NB4 (cell line): ENCODE measurements around the gene ARID4A.

Source experiments
- CTCF ChIP-seq: IDR thresholded peaks from one replicate; pipeline ENCODE4 v1.5.1; 2012; ENCODE audit warnings: low read depth, low read length
- MAX ChIP-seq: IDR thresholded peaks from 2 replicates; pipeline ENCODE4 v1.6.1; 2011; ENCODE audit warnings: low read depth, low read length
- POLR2A ChIP-seq: IDR thresholded peaks from 2 replicates; pipeline ENCODE4 v1.6.1; 2011; ENCODE audit warnings: mild to moderate bottlenecking; ENCODE audit not compliant: insufficient read length; ENCODE audit errors: extremely low read depth

DNA sequence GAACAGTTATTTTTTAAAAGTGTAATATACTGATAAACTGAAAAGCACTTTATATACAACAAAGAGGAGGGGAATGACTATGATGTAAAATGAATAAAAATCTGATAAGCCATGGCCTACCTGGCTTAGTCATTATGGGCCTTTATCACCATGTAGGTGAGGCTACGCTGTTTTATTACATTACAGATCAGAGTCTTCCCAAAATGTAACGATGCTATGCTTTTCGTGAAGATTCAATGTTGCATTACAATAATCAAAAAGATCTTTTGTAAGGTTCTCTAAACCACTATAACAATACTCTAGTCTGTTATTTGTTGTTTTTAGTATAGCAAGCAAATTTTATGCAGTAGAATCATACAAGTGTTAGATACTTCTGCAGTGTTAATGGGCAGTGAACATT, 34.2 kb downstream of the ARID4A start:
- no peak for TF ChIP-seq CTCF
- TF ChIP-seq POLR2A = no peak
- TF ChIP-seq MAX = no peak
